ENCODE data around the gene PLA2G2C.

GRCh38 chr1:20137604-20138003 lies 48.7 kb downstream of the PLA2G2C start:
- TF ChIP-seq POLR2A (IDR thresholded peaks at IDR 0.05; ENCODE audit: low read depth, low read length) (no peak), CTCF (IDR thresholded peaks at IDR 0.05; ENCODE audit: extremely low read depth in 1 of 2, insufficient read depth in 1 of 2, low read depth in 1 of 2, low read length in 2 of 2) (no peak), POLR2AphosphoS5 (IDR thresholded peaks at IDR 0.05; ENCODE audit: insufficient read depth, low read depth, low read length) (no peak), JUN (IDR thresholded peaks at IDR 0.05; ENCODE audit: borderline replicate concordance, insufficient read depth, insufficient read length, low read depth) (no peak), MAX (IDR thresholded peaks at IDR 0.05; ENCODE audit: insufficient read depth, insufficient read length) (no peak), EZH2 (IDR thresholded peaks at IDR 0.05; ENCODE audit: borderline replicate concordance, low read depth, low read length, severe bottlenecking) (no peak), MYC (IDR thresholded peaks at IDR 0.05; ENCODE audit: low read depth, low read length) (no peak)

Data from endothelial cell of umbilical vein (primary cell).